Rectal smooth muscle tissue (tissue), 1 donor: ENCODE measurements around the gene SERPINA1.

Experiments
- H3K27ac ChIP-seq: one replicate; pipeline ENCODE4 v1.7.0; 2013; ENCODE audit warnings: low read depth, low read length, inconsistent platforms
- H3K27me3 ChIP-seq: one replicate; pipeline ENCODE4 v1.7.0; 2013; ENCODE audit warnings: low read length; ENCODE audit not compliant: control insufficient read depth, insufficient read depth
- H3K36me3 ChIP-seq: one replicate; pipeline ENCODE4 v1.7.0; 2013; ENCODE audit warnings: low read length; ENCODE audit not compliant: control insufficient read depth, insufficient read depth
- H3K4me1 ChIP-seq: one replicate; pipeline ENCODE4 v1.7.0; 2013; ENCODE audit warnings: low read length; ENCODE audit not compliant: control insufficient read depth, insufficient read depth
- H3K4me3 ChIP-seq: one replicate; pipeline ENCODE4 v1.7.0; 2013; ENCODE audit warnings: low read length
- H3K9ac ChIP-seq: one replicate; pipeline ENCODE4 v1.7.0; 2013; ENCODE audit warnings: low read length

Gene SERPINA1

DNA sequence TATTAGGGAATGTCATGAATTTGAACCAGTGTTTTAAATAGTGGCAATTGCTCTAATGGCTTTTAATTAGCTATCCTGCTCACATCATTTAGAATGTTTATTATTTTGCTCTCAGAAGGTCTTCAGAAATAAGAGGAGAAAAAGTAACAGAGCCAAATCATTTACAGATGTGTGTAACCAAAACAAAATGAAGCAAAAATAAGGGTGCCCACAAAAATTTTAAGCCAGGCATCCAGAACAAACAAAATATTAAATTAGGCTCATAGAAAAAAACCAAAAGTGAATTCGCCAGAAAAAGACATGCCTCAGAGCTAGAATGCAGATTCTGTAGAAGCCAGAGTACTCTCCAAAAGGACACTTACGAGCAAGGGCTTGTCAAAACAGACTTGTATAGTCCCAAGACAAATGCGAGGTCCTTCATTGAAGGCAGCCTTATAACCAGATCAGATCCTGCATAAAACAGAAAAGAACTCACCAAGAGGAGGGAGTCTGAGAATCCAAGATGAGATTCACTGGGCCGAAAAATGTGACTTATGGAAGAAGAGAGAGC lies 20.2 kb upstream of the SERPINA1 start:
- Histone ChIP-seq H3K36me3 (no peaks in the 10 kb centered on the region), H3K27ac (no peak overlapping the region), H3K27me3 (no peaks in the 10 kb centered on the region), H3K9ac (no peak overlapping the region), H3K4me1 (no peaks in the 10 kb centered on the region), H3K4me3 (no peak overlapping the region)

DNA sequence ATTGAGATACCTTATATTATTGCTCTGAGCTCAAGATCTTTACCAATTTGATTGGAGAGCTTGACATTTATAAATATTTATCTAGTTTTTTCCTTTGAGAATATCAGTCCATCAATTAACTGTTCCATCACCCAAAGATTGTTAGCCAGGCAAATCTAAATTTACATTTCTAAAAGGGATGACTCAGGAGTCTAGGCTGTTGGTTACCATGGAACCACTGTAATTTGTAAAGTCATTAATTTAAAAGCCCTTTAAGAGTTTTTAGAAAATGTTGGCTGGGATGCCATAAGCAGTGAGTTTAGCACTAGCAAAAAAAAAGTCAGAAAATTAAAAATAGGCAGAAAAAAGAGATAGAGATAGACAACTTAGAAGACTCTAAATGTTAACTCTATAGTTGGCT lies 19.5 kb upstream of the SERPINA1 start:
- Histone ChIP-seq H3K4me3 (no peak overlapping the region), H3K9ac (no peak overlapping the region), H3K4me1 (no peaks in the 10 kb centered on the region), H3K27me3 (no peaks in the 10 kb centered on the region), H3K36me3 (no peaks in the 10 kb centered on the region), H3K27ac (no peak overlapping the region)

DNA sequence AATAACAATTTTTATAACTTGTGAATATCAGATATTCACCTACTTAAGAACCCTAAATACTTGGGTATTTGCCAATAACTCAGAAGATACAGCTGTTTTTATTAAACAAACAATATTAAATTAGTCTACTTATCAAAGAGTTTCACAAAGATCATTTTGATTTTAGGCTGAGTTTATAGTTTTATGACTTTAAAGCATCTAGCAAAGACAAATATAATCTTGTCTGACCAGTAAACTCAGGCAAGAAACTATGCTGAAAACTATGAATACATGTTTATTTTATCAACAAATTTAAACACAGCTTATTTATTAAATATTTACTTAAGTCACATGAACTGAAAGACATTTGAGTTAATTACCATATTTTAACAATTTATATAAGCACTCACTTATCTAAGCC lies 18.5 kb upstream of the SERPINA1 start:
- Histone ChIP-seq H3K27ac (no peak overlapping the region), H3K9ac (no peak overlapping the region), H3K36me3 (no peaks in the 10 kb centered on the region), H3K4me1 (no peaks in the 10 kb centered on the region), H3K4me3 (no peak overlapping the region), H3K27me3 (no peaks in the 10 kb centered on the region)

DNA sequence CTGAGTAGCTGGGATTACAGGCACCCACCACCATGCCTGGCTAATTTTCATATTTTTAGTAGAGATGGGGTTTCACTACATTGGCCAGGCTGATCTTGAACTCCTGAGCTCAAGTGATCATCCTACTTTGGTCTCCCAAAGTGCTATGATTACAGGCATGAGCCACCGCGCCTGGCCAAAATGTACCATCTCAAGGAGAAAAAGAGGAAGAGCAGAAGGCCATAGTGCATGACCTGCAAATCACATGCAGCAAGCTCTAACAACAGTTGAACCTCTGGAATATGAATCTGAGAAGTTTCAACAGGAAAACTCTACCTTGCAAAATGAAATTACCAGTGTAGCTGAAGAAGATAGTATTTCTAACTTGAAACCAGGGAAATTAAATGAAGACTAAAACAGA lies 17.1 kb upstream of the SERPINA1 start:
- no peak overlapping the region for H3K4me3 ChIP-seq
- H3K27ac ChIP-seq, result no peak overlapping the region
- H3K9ac ChIP-seq, result no peak overlapping the region
- H3K27me3 ChIP-seq, result no peaks in the 10 kb centered on the region
- H3K36me3 ChIP-seq, result no peaks in the 10 kb centered on the region
- H3K4me1 ChIP-seq, result no peaks in the 10 kb centered on the region

DNA sequence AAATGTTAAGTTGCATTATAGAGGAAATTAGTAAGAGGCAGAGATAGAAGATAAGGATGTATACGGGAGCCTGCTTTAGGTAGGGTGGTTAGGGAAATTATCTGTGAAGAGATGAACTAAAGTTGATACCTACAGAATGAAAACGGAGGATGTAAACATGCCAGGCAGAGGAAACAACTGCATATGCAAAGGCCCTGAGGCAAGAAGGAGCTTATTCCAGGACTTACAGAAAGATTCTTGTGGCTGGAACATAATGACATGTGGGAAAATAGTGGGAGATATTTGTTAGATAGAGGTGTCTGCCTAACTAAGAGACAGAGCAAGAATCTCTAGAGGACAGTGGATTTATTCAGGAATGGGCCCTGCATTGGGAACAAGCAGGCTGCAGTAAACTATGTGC lies 16.2 kb upstream of the SERPINA1 start:
- Histone ChIP-seq H3K27me3 (no peaks in the 10 kb centered on the region), H3K9ac (no peak overlapping the region), H3K36me3 (no peaks in the 10 kb centered on the region), H3K4me1 (no peaks in the 10 kb centered on the region), H3K27ac (no peak overlapping the region), H3K4me3 (no peak overlapping the region)

DNA sequence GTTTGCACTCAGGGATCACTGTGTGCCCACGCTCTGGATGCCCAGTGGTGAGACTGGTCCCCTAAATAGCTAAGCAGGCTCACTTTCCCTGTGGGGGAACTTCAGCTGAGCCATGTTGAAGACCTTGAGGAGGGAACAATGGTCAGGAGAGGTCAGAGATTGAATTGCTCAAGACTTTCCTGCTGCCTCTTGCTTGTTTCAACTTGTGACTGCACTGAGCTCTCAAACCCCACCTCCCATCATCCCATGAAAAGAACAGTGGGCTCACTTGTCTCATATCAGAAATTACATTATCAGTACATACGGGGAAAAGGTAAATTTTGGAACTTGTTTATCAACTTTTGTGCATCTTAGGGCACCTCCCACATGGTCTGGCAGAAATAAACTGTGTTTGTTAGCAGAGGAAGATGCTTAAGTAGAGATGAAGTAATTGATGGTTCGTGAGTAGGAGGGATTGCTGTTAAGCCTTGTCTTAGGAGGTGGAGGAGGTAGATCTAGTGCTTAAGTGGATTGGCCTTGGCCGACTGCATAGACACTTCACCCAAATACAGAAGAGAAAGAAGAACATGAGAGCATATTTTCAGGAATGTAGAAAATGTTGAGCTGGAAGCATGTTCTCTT lies 15.0 kb upstream of the SERPINA1 start:
- no peaks in the 10 kb centered on the region for H3K27me3 ChIP-seq
- no peaks in the 10 kb centered on the region for H3K4me1 ChIP-seq
- no peak overlapping the region for H3K9ac ChIP-seq
- no peak overlapping the region for H3K4me3 ChIP-seq
- no peak overlapping the region for H3K27ac ChIP-seq
- no peaks in the 10 kb centered on the region for H3K36me3 ChIP-seq

DNA sequence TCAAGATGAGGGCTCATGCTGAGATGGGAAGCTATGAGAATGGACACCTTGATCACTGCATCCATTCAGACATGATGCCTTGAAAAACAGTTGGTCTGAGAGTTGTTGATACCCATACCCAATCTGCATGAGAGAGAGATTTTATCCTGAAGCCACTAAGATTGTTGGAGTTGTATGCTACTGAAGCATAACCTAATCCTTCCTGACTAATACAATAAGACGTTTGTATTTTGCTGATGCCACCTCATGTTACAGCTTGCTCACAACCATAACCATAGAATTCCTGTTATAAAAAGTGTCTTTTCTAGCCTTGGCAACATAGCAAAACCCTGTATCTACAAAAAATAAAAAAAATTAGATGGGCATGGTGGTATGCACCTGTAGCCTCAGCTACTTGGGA lies 12.7 kb upstream of the SERPINA1 start:
- no peaks in the 10 kb centered on the region for H3K27me3 ChIP-seq
- no peak overlapping the region for H3K9ac ChIP-seq

DNA sequence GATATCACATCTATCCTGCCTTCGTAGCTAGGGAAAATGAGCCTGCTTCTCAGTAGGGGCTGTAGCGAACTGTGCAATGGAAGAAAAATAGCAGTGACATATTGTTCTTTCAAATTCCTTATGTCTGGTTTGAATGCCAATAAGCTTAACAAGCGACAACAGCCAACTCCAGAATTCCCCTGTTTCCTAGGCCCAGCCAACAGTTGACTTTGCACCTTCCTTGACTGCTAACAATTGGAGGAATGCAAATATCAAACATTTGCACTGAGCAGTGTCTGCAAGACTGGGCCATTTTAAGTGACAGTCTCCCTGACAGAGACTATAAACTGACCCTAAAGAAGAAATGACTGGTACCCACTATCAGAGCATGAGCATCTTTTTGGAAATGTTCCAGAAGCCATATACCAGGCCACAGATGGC lies 12.0 kb upstream of the SERPINA1 start:
- no peaks in the 10 kb centered on the region for H3K36me3 ChIP-seq
- no peak overlapping the region for H3K9ac ChIP-seq
- H3K4me3 ChIP-seq, result no peak overlapping the region
- H3K27ac ChIP-seq, result no peak overlapping the region
- no peaks in the 10 kb centered on the region for H3K27me3 ChIP-seq
- no peaks in the 10 kb centered on the region for H3K4me1 ChIP-seq

More for the DNA sequence above, 12.7 kb upstream of the SERPINA1 start:
- H3K4me3 ChIP-seq, result no peak overlapping the region
- no peak overlapping the region for H3K27ac ChIP-seq
- no peaks in the 10 kb centered on the region for H3K4me1 ChIP-seq
- no peaks in the 10 kb centered on the region for H3K36me3 ChIP-seq

DNA sequence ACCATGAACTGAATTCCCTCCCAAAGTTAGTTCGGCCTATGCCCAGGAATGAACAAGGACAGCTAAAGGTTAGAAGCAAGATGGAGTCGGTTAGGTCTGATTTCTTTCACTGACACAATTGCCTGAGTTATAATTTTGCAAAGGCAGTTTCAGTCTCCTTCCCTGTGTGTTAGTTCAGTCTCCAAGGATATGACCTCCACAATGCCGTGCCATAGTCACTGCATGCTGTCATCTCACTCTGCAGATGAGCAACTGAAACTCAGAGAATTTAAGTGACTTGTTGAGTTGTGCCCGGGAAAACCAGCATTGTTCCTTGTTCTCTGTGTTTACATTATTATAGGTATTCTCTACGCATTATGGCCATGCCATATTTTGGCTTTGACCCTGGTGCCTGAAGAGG lies 10.1 kb upstream of the SERPINA1 start:
- no peak overlapping the region for H3K27ac ChIP-seq
- no peak overlapping the region for H3K9ac ChIP-seq
- H3K4me1 ChIP-seq, result no peaks in the 10 kb centered on the region
- no peaks in the 10 kb centered on the region for H3K36me3 ChIP-seq
- no peak overlapping the region for H3K4me3 ChIP-seq
- H3K27me3 ChIP-seq, result no peaks in the 10 kb centered on the region

DNA sequence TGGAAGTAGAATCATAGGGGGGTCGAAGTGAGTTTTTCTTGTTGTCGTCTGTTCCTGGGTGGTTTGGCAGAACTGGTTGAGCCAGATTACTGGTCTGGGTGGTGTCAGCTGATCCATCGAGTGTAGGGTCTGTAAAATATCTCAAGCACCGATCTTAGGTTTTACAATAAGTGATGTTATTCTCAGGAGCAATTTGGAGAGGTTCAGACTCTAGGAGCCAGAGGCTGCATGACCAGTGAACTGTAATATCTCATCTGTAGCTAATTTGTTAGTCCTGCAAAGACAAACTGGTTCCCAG lies 9.7 kb upstream of the SERPINA1 start:
- Histone ChIP-seq H3K27ac (no peak overlapping the region), H3K27me3 (no peaks in the 10 kb centered on the region), H3K9ac (no peak overlapping the region), H3K4me3 (no peak overlapping the region), H3K4me1 (no peaks in the 10 kb centered on the region), H3K36me3 (no peaks in the 10 kb centered on the region)

DNA sequence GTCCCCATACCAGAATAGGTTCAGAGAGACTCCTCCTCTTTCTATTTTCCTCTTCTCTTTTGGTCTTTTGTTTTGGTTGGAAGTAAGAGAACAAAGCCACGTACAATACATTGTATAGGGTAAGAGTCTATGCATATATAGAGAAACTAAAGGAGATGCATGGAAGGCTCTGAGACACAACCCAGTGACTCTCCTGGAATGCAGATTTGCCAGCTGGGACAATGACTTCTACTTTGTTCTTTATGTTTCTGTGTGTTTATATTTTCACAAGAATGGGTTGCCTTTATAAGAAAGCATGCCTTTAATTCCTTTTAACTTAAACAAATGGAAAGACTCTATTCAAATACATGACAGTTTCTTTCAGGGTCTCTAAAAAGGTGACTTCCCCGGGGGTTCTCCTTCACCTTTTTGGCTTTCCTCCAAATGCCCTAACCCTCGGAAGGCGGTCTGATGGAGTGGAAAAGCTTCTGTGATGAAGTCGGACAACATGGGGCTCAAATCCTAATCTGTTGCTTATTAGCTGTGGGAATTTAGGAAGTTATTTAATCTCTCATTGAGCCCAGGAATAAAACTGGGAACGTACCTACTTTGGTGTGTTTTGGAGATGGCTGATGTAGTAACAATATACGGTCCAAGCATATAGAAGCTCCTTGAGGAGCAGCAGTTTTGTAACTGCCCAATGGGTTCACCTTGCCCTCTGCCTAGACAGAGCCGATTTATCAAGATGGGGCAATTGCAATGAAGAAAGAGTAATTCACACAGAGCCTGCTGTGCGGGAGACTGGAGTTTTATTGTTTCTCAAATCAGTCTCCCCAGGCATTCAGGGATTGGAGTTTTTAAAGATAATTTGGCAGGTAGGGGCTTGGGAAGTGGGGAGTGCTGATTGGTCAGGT lies 9.1 kb upstream of the SERPINA1 start:
- Histone ChIP-seq H3K36me3 (no peaks in the 10 kb centered on the region), H3K9ac (no peak overlapping the region), H3K4me1 (no peaks in the 10 kb centered on the region), H3K27me3 (no peaks in the 10 kb centered on the region), H3K4me3 (no peak overlapping the region), H3K27ac (no peak overlapping the region)

DNA sequence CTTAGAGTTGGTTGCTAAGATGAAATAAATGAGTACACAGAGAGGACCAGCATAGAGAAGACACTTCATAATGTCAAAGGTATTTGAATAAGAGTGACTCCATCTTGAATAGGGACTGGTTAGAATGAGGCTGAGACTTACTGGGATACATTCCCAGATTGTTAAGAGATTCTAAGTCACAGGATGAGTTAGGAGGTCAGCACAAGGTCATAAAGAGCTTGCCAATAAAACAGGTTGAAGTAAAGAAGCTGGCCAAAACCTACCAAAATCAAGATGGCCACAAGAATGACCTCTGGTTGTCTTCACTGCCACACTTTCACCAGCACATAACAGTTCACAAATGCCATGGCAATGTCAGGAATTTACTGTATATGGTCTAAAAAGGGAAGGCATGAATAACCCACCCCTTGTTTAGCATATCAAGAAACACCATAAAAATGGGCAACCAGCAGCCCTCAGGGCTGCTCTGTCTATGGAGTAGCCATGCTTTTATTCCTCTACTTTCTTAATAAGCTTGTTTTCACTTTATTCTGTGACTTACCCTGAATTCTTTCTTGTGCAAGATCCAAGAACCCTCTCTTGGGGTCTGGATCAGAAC lies 8.3 kb upstream of the SERPINA1 start:
- Histone ChIP-seq H3K9ac (no peak overlapping the region), H3K4me3 (no peak overlapping the region), H3K27me3 (no peaks in the 10 kb centered on the region), H3K36me3 (no peaks in the 10 kb centered on the region), H3K27ac (no peak overlapping the region), H3K4me1 (no peaks in the 10 kb centered on the region)
